Hematopoietic multipotent progenitor cell (in vitro differentiated cells): ENCODE results near the gene ZNF592. TPM values are rescaled to one million over a fixed set of nuclear protein-coding genes. Genes with fewer than 3 reads are reported as not detected.

ENCODE experiments used
- DNase-seq, 3 donors: peaks; one replicate each; pipeline ENCODE4 v3.0.0-alpha.2; 2011 to 2015; ENCODE audit warnings: low read depth in 2 of 3, low spot score in 2 of 3
- total RNA-seq: library from RNA; depleted of rRNA; stranded (reverse); fragments of >200 nt; gene quantifications from one replicate; pipeline ENCODE4 v1.2.3, GENCODE V29; 2012

The ZNF592 gene
- total RNA-seq, 1 donor, result 18.0 TPM

DNA sequence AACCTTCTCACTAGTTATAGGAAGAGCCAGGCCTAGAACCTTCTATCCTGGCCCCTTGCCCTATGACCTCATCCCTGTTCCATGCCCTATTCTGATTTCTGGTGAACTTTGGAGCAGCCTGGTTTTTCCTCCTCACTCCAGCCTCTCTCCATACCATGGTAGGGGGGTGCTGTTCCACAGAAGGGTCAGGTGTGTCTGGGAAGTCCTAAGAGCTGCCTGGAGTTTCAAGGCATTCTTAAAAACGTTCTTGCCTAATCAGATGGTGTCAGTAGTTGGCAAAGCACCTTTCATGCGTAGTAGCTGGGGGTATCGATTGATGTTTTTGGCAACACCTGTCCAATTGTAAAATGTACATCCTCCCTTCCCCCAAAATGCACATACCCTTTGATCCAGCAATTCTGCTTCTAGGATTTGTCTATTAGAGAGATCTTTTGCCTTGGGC lies 52.0 kb downstream of the ZNF592 start:
- no peak for DNase-seq

GRCh38 chr15:84804005-84804900 lies 55.9 kb downstream of the ZNF592 start:
- no peak for DNase-seq

- no peak for DNase-seq
These were observed 56.8 kb downstream of the ZNF592 start for GRCh38 chr15:84805221-84805620.

DNA sequence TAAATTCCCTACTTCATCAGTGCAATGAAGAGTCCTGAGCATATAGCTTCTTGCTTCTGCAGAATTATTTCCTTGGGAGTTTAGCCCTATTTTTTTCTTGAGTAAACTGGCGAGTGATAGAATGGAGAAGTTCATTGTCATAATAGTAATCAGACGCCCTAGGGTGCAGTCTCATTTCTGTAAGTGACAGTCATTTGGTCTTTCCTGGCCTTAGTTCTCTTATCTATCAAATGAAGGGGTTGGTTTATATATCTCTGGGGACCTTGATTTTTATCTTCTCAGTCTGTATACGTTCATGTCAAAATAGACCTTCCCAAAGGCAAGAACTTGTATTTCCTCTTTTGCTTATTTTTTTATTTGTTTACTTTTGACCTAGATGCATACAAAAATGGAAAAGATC lies 58.8 kb downstream of the ZNF592 start:
- DNase-seq, result no peak

GRCh38 chr15:84810073-84810840 lies 61.9 kb downstream of the ZNF592 start:
- no peak for DNase-seq

DNA sequence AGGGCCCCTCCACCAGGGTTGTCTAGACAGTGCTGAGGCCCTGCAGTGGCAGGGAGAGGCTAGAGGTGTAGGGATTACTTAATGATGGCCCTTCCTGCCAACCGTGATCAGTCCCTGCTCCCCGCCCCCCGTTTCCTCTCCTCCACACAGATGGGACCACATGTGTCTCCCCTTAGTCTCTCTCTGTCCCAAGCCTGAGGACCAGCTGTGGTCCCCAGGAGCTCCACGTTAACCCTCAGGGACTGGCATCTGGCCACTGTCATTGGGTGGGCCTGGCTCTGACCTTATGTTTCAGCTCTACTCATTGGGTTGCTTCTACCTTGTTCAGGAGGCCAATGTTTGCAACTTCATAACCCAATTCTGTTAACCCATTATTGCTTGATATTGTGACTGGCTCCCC lies 62.8 kb downstream of the ZNF592 start:
- no peak for DNase-seq

- DNase-seq, result no peak
These were observed 63.4 kb downstream of the ZNF592 start for GRCh38 chr15:84811828-84812227.

DNA sequence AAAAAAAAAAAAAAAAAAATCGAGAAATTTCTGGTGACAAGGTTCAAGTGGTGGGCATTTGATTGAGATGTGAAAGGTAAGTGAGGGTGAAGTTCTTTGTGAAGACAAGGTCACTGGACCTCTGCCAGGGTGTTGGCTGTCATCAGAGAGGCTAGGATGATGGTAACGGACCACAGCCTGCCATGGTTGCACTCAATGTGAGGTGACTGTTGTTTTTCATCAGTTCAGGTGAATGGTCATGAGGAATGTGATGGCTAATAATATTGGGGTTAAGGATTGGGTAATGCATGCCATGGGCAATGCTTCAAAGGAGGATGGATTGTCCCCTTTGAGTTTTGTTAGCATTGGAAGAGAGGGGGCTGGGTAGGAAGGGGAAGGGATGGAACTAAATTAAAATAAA lies 64.5 kb downstream of the ZNF592 start:
- no peak for DNase-seq

DNA sequence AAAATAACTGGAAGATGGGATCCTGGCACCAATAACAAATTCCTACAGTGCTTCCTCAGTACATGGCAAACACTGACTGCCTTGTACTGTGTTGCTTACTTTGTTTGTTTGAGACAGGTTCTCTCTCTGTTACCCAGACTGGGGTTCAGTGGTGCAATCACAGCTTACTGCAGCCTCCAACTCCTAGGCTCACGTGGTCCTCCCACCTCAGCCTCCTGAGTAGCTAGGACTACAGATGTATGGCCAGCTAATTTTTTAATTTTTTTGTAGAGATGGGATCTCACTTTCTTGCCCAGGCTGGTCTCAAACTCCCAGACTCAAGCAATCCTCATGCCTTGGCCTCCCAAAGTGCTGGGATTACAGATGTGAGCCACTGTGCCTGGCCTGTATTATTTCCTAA lies 65.0 kb downstream of the ZNF592 start:
- no peak for DNase-seq

DNA sequence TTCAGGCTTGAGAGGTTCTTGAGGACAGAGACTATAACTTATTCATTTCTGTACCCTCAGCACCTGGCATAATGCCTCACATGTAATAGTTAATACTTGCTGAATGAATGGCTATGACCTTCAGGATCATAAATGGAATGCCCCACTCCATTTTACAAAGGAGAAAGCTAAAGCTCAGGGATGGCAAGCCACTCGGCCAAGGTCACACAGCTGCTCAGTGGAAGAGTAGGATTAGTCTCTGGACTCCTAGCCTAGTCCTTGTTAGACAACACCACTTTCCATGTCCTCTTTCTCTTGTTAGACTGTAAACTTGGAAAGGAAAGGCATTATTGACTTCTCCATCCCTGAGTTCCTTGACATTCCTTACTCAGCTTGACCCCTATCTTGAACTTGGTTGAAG lies 65.5 kb downstream of the ZNF592 start:
- DNase-seq, result no peak

GRCh38 chr15:84814916-84815315 lies 66.5 kb downstream of the ZNF592 start:
- DNase-seq, result no peak

GRCh38 chr15:84816694-84817465 lies 68.5 kb downstream of the ZNF592 start, which contains the start of gene ALPK3:
ALPK3 (plus strand) TSS chr15:84817356; CDS start chr15:84817453, 97 bp downstream.
- DNase-seq, result peak in 2 of 3 donors; percentile 24 to 27

GRCh38 chr15:84817466-84818081 lies 69.2 kb downstream of the ZNF592 start:
- DNase-seq, result peak in 1 of 3 donors; percentile 21

DNA sequence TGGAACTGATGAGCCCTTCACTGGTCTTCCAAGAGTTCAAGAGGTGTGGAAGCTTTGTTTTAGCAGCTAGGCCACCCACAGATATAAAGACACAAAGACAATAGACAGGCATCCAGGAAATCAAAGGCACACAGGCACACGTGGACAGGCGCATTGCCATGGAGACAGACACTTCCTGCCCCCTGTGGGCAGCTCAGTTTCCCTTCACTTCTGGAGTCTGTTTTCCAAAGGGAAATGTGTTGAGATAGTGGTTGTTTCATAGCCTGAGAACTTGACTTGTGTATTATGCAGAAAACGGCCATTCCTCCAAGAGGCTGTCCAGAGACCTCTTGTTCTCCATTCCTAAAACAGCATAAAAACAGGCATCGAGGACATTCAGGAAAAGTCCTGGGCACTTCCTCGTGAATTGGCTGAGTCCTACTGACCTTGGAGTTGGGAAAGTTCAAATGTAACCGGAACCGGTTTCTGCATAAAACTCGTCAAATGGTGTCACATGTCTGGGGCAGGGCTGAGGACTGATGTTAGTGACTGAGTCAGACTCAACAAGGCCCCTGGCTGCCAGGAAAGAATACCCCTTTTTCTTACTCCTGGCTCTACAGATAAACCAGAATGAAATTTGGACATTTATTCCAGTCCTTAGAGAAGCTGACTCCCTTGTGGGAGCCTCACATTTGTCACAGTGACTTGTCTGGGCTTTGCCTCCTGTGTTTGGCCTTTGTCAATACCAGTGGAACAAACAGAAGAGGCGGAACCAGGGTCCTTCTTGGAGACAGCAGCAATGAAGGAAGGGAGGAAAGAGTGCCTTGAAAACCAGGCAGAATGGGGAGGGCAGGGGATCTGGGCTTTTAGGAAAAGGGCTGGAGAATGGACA lies 70.1 kb downstream of the ZNF592 start:
- no peak for DNase-seq

DNA sequence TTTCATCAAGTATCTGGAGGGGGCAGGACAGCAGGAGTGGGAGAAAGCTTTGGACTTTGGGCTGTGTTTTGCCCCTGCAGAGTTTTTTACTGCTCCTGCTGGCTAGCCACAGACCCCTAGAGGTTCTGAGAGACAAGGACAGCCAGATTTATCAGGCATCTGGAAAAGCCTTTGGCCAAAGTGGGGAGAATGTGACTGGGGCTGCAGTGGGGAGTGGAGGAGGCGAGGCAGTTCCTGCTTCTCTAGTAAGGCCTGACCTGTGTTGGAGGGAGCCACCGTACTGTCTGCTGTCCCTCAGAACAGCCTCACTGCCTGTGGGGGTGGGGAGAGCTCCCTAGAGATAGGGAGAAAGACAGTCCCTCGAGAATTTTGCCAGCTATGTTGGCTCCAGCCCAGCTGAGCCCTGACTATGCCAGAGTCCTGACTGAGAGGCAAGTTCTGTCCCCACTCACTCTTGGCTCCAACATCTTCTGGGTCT lies 70.9 kb downstream of the ZNF592 start:
- no peak for DNase-seq

- no peak for DNase-seq
These were observed 71.4 kb downstream of the ZNF592 start for GRCh38 chr15:84819791-84820190.

GRCh38 chr15:84821501-84822021 lies 73.2 kb downstream of the ZNF592 start:
- DNase-seq, result peak in 1 of 3 donors; percentile 33

DNA sequence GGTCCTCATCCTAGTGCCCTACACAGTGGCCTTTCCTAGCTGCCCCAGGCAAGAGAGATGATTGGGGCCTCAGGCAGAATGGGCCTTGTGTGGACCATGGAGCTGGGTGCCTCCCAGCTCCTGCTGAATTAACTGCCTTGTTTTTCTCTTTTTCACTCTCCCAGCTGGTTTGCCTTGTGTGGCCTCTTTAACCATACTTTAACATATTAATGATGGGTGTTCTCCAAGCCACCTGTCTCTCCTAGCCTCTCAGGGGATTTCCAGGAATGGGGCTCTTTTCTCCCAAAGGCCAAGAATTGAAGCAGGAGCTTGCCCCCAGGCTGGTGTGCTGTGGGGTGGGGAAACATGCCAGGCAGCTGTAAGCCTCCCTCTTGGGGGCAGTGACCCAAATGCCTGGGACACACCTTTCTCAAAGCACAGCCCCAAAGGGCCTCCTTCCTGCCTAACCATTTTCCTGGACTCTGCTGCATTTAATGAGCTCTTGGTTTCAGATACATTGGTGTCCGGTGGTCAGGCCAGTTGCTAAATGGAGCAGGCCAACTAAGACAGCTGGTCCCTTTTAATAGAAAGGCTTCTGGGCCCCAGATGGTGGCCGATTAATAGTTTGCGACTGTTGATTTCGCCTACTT lies 74.4 kb downstream of the ZNF592 start:
- DNase-seq, result no peak
